H4 (cell line): ENCODE results near the gene GIT2. TPM values are rescaled to one million over a fixed set of nuclear protein-coding genes. Genes with fewer than 3 reads are reported as not detected.
"Not testable (repeated sequence)": the region's sequence is repeated elsewhere in the genome, so short reads cannot be mapped to it uniquely, and the experiment has no call there.

Experiments
- DNase-seq: peaks from one replicate; pipeline ENCODE4 v3.0.0-alpha.2; 2015; ENCODE audit warnings: low spot score
- total RNA-seq: library from RNA; depleted of rRNA; stranded (reverse); fragments of >200 nt; shearing (Covaris generic); gene quantifications from 2 replicates; pipeline ENCODE4 v1.2.3, GENCODE V29; 2014

GIT2 gene
- total RNA-seq, 1 experiment from 2014 or later, result 13.6 TPM

- DNase-seq, result no peak
Observed at GRCh38 chr12:109921982-109922381, 74.2 kb downstream of the GIT2 start.

GRCh38 chr12:109920261-109920780, 75.8 kb downstream of the GIT2 start:
- DNase-seq, result no peak

- DNase-seq, result no peak
Observed at GRCh38 chr12:109919456-109919855, 76.7 kb downstream of the GIT2 start.

- no peak for DNase-seq
Observed at GRCh38 chr12:109916045-109916444, 80.1 kb downstream of the GIT2 start.

- no peak for DNase-seq
Observed at GRCh38 chr12:109915171-109916040, 80.8 kb downstream of the GIT2 start.

- DNase-seq, result no peak
Observed at GRCh38 chr12:109914461-109914860, 81.7 kb downstream of the GIT2 start.

GRCh38 chr12:109912855-109913321, 83.3 kb downstream of the GIT2 start:
- no peak for DNase-seq

GRCh38 chr12:109910969-109911348, 85.2 kb downstream of the GIT2 start:
- peak; percentile 53 for DNase-seq

- DNase-seq, result no peak
Observed at GRCh38 chr12:109910254-109910968, 85.8 kb downstream of the GIT2 start.

GRCh38 chr12:109905301-109905700, 90.9 kb downstream of the GIT2 start:
- DNase-seq, result no peak

- no peak for DNase-seq
Observed at GRCh38 chr12:109902891-109903418, 93.2 kb downstream of the GIT2 start.

- DNase-seq, result no peak
Observed at GRCh38 chr12:109900752-109901580, 95.2 kb downstream of the GIT2 start.

- DNase-seq, result peak; percentile 86
Observed at GRCh38 chr12:109899783-109900751, 96.1 kb downstream of the GIT2 start, which contains the start of gene TCHP. TSS of gene TCHP (plus strand) at chr12:109900274. CDS start at chr12:109903027, 2,753 bp downstream.

GRCh38 chr12:109899345-109899744, 96.8 kb downstream of the GIT2 start:
- DNase-seq, result not testable (repeated sequence)

- no peak for DNase-seq
Observed at GRCh38 chr12:109897029-109897428, 99.1 kb downstream of the GIT2 start.

GRCh38 chr12:109896188-109896587, 100.0 kb downstream of the GIT2 start:
- no peak for DNase-seq

- no peak for DNase-seq
Observed at GRCh38 chr12:109894939-109895338, 101.2 kb downstream of the GIT2 start.

GRCh38 chr12:109893261-109893995, 102.7 kb downstream of the GIT2 start:
- DNase-seq, result no peak

- no peak for DNase-seq
Observed at GRCh38 chr12:109892748-109893147, 103.4 kb downstream of the GIT2 start.
